GM12878 (cell line): ENCODE results near the gene FN3K. TPM values are rescaled to one million over a fixed set of nuclear protein-coding genes. Genes with fewer than 3 reads are reported as not detected.

Experiments
- ATF2 ChIP-seq: IDR thresholded peaks from 2 replicates; pipeline ENCODE4 v1.6.1; 2012; ENCODE audit warnings: low read length, inconsistent platforms
- BACH1 ChIP-seq: fragments of 450-650 bp; IDR thresholded peaks from 2 replicates; pipeline ENCODE4 v1.6.1; 2017; ENCODE audit warnings: mild to moderate bottlenecking, borderline replicate concordance
- CREB1 ChIP-seq: IDR thresholded peaks from 2 replicates; pipeline ENCODE4 v1.6.1; 2012; ENCODE audit warnings: low read depth, mild to moderate bottlenecking, inconsistent platforms
- EP300 ChIP-seq, 2 experiments: fragments of 150-350 bp in 1 of 2; IDR thresholded peaks; 2 replicates each; pipeline ENCODE4 v1.6.1; 2011 to 2012; ENCODE audit warnings: low read depth in 2 of 2, low read length in 2 of 2, borderline replicate concordance in 1 of 2, improper control_type of control experiment in 1 of 2, inconsistent platforms in 1 of 2; ENCODE audit not compliant: control insufficient read depth in 1 of 2
- ESRRA ChIP-seq: IDR thresholded peaks from 2 replicates; pipeline ENCODE4 v1.6.1; 2012; ENCODE audit warnings: mild to moderate bottlenecking, low read length, improper control_type of control experiment
- ETV6 ChIP-seq, 2 experiments: fragments of 450-650 bp in 1 of 2; IDR thresholded peaks in 1 of 2; conservative IDR thresholded peaks in 1 of 2; 2 replicates each; pipeline ENCODE4 v1.6.1; 2014; ENCODE audit warnings: antibody characterized with exemption in 1 of 2, borderline replicate concordance in 1 of 2, low read depth in 1 of 2, mild to moderate bottlenecking in 1 of 2, moderate library complexity in 1 of 2
- FOXK2 ChIP-seq: fragments of 450-650 bp; IDR thresholded peaks from 2 replicates; pipeline ENCODE4 v1.6.1; 2017; ENCODE audit warnings: mild to moderate bottlenecking, moderate library complexity
- GATAD2B ChIP-seq: fragments of 450-650 bp; conservative IDR thresholded peaks from 2 replicates; pipeline ENCODE4 v1.6.1; 2017; ENCODE audit warnings: low read depth, mild to moderate bottlenecking, moderate library complexity
- HCFC1 ChIP-seq: fragments of 150-350 bp; IDR thresholded peaks from 2 replicates; pipeline ENCODE4 v1.6.1; 2014; ENCODE audit warnings: low read length
- POLR2AphosphoS5 ChIP-seq: IDR thresholded peaks from 2 replicates; pipeline ENCODE4 v1.6.1; 2011; ENCODE audit warnings: mild to moderate bottlenecking, low read length, inconsistent platforms
- RAD21 ChIP-seq: IDR thresholded peaks from 2 replicates; pipeline ENCODE4 v1.6.1; 2011; ENCODE audit warnings: mild to moderate bottlenecking, low read depth, low read length, moderate library complexity; ENCODE audit not compliant: insufficient read depth
- RAD51 ChIP-seq: fragments of 450-650 bp; IDR thresholded peaks from 2 replicates; pipeline ENCODE4 v1.6.1; 2016; ENCODE audit warnings: moderate library complexity, mild to moderate bottlenecking, inconsistent platforms
- RBBP5 ChIP-seq: fragments of 200-600 bp; sonication (generic); conservative IDR thresholded peaks from 2 replicates; pipeline ENCODE4 v1.6.1; 2016
- RELA ChIP-seq: fragments of 450-650 bp; IDR thresholded peaks from 2 replicates; pipeline ENCODE4 v1.8.0; 2014; ENCODE audit warnings: borderline replicate concordance; ENCODE audit not compliant: partially characterized antibody
- SIN3A ChIP-seq: IDR thresholded peaks from 2 replicates; pipeline ENCODE4 v1.6.1; 2012; ENCODE audit warnings: low read depth, low read length, improper control_type of control experiment
- SMAD5 ChIP-seq: IDR thresholded peaks from 2 replicates; pipeline ENCODE4 v1.6.1; 2016; ENCODE audit warnings: antibody characterized with exemption, low read depth
- SMC3 ChIP-seq: IDR thresholded peaks from 2 replicates; pipeline ENCODE4 v1.6.1; 2011; ENCODE audit warnings: low read length, improper control_type of control experiment, borderline replicate concordance
- SRF ChIP-seq, 2 experiments: IDR thresholded peaks; 2 replicates each; pipeline ENCODE4 v1.6.1; 2011; ENCODE audit warnings: low read depth in 2 of 2, low read length in 2 of 2, mild to moderate bottlenecking in 1 of 2, moderate library complexity in 1 of 2
- STAT3 ChIP-seq: IDR thresholded peaks from 2 replicates; pipeline ENCODE4 v1.6.1; 2011; ENCODE audit warnings: low read depth, low read length, improper control_type of control experiment
- SUZ12 ChIP-seq: fragments of 200-600 bp; sonication (generic); IDR thresholded peaks from one replicate; pipeline ENCODE4 v1.6.1; 2018; ENCODE audit warnings: antibody characterized with exemption, mild to moderate bottlenecking; ENCODE audit not compliant: unreplicated experiment
- ZBED1 ChIP-seq: IDR thresholded peaks from 2 replicates; pipeline ENCODE4 v1.6.1; 2016; ENCODE audit warnings: borderline replicate concordance
- polyA plus RNA-seq, 11 experiments: library from polyadenylated mRNA; depleted of rRNA in 4 of 11; unstranded in 6 of 11; stranded (reverse) in 5 of 11; fragments of >200 nt; fragmentation: Nextera tagmentation in 4 of 11; fragmentation: Illumina TruSeq in 1 of 11; extraction: Ambion mirVana in 4 of 11; extraction: Trizol in 1 of 11; gene quantifications; 1 replicate in 1 of 11; 2 replicates in 10 of 11; pipeline versions ENCODE4 v1.2.1 to v1.2.3, GENCODE V29; 2011 to 2016; ENCODE audit warnings: inconsistent platforms in 2 of 11, missing spikeins in 2 of 11, low read depth in 1 of 11
- total RNA-seq, 4 experiments: library from RNA; depleted of rRNA in 3 of 4; stranded (reverse); fragments of >200 nt in 3 of 4; fragmentation: Illumina TruSeq in 1 of 4; extraction: Trizol in 1 of 4; gene quantifications; 2 replicates each; pipeline versions ENCODE4 v1.2.1 to v1.2.3, GENCODE V29; 2013 to 2021

Gene FN3K
- total and polyA plus RNA-seq, 10 of the 15 experiments (the other 5 are each of a cell fraction or from before 2014, with no cell fraction given) = 0.08 to 0.51 (median 0.17) TPM; not detected in 7

DNA sequence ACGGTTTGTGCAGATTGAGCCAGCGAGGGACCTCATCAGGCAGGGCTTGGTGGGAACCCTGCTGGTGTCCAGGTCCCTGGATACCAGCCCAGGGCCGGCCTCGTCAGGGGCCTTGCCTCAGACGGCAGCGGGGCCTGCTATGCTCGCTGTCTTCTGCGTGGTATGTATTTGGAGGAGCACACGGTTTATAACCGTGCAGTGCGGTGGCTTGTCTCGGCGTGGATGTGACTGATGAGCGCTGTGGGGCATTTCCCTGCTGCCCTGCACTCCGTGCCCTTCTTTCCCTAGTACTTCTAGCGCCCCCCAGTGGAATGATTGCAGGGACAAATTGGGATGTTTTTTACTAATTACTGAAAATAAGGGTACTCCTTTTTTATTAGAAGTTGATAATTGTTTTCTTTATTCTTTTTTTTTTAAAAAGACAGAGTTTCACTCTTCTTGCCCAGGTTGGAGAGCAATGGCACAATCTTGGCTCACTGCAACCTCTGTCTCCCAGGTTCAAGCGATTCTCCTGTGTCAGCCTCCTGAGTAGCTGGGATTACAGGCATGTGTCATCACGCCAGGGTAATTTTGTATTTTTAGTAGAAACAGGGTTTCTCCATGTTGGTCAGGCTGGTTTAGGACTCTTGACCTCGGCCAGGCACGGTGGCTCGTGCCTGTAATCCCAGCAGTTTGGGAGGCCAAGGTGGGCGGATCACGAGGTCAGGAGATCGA, 31.8 kb downstream of the FN3K start (continued):
- TF ChIP-seq HCFC1 (no peak), SUZ12 (no peak), SIN3A (no peak), EP300 (IDR thresholded peaks at IDR 0.05; ENCODE audit: borderline replicate concordance in 1 of 2, control insufficient read depth in 1 of 2, low read depth in 2 of 2, low read length in 2 of 2) (no peak), POLR2AphosphoS5 (no peak), GATAD2B (no peak), SMC3 (peak; percentile 47; the same call in 1 of the 2 replicates), SMAD5 (no peak), STAT3 (no peak), ZBED1 (no peak), ETV6 (conservative IDR thresholded peaks at IDR 0.05 in 1 of 2, IDR thresholded peaks at IDR 0.05 in 1 of 2; ENCODE audit: borderline replicate concordance in 1 of 2, low read depth in 1 of 2) (no peak), SRF (IDR thresholded peaks at IDR 0.05; ENCODE audit: low read depth in 2 of 2, low read length in 2 of 2) (no peak), ESRRA (no peak), RELA (no peak), FOXK2 (no peak), BACH1 (no peak), CREB1 (no peak), RAD51 (no peak), RAD21 (peak; percentile 55), ATF2 (no peak), RBBP5 (no peak)
- TF ChIP-seq, all 136 proteins: peak for 4
